ENCODE measurements around the gene NXPE1.

GRCh38 chr11:114596175-114596919 is 36.7 kb upstream of the NXPE1 start:
- TF ChIP-seq CTCF (IDR thresholded peaks at IDR 0.05) (no peak), POLR2A (IDR thresholded peaks at IDR 0.05) (no peak)

Measured in heart left ventricle (tissue), 13 donors.